ENCODE results near the gene DLGAP1.

Gene DLGAP1

GRCh38 chr18:3741333-3741732 is 713.8 kb downstream of the DLGAP1 start:
- no peak for DNase-seq

- no peak for DNase-seq
Observed at GRCh38 chr18:3728704-3729437, 726.2 kb downstream of the DLGAP1 start.

- DNase-seq: no peak
Observed at GRCh38 chr18:3727274-3727673, 727.8 kb downstream of the DLGAP1 start.

- no peak for DNase-seq
Observed at GRCh38 chr18:3726238-3726951, 728.7 kb downstream of the DLGAP1 start.

GRCh38 chr18:3725115-3725514 is 730.0 kb downstream of the DLGAP1 start:
- DNase-seq: no peak

DNA sequence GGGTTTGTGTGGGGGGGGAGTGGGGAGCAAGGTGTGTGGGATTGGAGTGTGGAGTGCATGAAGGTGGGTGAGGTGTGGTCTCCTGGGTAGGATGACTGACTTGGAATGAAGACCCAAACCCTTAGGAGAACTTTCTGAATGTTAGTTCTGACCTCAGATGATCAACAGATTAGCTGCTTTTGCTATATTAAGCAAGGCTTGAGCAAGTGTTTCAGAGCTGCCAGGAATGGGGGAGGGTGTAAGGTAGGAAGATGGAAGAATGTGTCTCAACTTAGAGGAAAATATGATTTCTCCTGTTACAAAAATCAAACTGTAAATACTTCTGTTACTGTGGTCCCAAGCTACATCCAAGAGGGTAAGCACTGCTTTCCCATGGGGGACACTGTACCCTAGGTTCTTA is 731.6 kb downstream of the DLGAP1 start:
- no peak for DNase-seq

- no peak for DNase-seq
Observed at GRCh38 chr18:3722649-3723433, 732.3 kb downstream of the DLGAP1 start.

DNA sequence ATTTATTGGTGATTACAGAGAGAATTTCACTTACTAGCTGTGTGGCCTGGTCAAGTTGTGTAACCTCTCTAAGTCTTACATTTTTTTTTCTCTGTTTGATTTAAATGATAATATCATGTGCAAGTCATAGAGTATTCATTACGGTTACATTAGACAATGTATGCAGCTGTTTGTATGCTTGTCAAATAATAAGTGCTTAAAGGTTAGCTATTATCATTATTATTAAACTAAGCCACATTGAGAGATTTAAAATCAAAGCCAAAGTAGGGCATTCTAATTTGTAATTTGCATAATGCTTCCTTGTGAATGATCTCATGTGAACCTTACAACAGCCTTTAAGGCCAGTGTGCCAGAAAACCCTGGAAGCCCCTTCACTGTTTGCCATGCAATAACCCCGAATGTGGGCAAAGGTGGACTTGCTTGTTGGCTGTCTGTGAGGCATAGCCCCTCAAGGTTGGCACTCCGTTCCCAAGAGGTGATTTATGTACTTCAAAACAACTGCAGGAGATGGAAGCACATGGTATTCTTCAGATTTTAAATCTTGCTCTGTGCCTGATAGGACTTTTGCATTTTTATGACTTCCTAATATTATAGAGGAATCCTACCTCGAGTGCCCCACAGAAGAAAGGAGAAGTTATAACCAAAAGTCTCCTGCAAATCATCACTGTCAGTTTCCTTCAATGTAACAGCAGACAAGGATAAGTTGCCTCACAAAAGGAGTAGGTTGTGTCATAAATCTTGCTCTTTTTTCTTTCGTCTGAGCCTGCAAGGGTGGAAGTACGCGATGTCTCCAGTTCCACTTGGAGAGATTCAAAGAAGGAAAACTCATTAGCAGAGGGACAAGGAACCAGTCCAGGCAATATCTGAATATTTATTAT is 733.1 kb downstream of the DLGAP1 start:
- DNase-seq: no peak

DNA sequence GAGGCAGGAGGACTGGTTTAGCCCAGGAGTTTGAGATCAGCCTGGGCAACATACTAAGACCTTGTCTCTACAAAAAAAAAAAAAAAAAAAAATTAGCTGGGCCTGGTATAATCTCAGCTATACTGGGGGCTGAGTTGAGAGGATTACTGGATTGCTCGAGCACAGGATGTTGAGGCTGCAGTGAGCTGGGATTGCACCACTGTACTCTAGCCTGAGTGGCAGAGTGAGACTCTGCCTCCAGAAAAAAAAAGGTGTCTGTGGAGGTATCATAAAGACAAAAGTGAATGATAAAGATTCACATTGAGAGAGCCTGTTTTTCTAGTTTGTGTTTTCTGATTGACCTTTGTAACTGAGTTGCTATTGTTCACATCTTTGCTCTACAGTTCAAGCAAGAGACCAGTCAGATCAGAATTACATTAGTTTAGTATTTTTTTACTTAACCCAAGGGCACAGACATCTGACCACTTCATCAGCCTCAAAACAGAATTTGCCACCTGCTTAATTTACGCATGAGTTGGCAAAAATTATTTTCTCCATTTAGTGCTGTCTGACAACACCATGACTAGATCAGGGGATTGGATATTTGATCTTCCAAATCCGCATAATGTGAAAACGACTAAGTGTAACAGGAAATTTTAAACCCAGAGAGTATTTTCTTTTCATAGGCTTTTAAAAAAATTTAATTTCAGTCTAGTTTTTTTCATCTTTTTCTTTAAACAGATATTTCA is 734.1 kb downstream of the DLGAP1 start:
- DNase-seq: no peak

GRCh38 chr18:3720159-3720558 is 734.9 kb downstream of the DLGAP1 start:
- no peak for DNase-seq

DNA sequence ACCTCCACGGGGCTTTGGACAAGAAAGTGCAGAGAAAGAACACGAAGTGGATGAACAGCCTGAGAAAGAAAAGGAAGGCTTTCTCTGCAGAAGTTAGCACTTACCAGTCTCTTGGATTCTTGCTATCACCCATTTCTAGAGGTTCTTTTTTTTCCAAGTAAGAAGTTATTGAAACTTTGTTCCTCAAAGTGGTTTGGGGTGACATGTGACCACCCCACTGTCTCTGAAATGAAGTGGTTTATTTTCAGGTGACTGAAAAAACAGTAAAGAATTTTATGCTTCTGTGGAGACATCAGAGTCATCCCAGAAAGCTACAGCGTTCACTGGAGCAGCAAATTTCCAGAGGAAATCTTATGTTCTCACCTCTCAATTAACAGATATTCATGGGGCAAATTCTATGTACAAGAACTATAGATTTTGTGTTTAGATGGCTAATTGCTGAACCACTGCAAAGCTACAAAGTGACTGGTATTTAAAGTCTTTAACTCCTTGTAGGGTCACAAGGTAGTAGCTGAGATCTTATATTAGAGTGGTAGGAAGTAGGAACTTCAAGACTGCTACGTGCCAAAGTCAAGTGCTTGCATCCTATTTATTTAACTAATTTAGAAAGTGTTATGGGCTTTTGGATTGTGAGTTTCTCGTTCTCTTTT is 737.6 kb downstream of the DLGAP1 start:
- no peak for DNase-seq

GRCh38 chr18:3716116-3716660 is 738.9 kb downstream of the DLGAP1 start:
- DNase-seq: no peak

GRCh38 chr18:3715231-3716080 is 739.7 kb downstream of the DLGAP1 start:
- DNase-seq: no peak

GRCh38 chr18:3713708-3714107 is 741.4 kb downstream of the DLGAP1 start:
- DNase-seq: no peak

GRCh38 chr18:3713166-3713565 is 741.9 kb downstream of the DLGAP1 start:
- no peak for DNase-seq

DNA sequence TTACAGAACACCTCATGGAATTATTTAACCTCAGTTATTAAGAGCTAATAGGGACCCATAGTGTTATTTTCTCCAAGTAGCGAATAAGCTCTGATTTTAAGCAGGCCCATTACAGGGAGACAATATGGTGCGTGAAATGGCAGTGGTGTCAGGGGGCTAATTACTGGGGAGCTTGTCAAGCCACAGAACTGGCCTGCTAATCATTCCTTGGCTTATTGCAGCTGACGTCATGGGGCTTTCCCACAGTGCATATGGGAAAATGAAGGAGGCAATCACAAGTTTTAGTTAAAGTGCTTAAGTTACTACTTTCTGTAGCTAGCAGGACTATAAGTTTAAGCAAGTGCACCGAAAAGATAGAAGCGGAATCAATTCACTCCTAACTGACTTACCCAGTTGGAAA is 742.6 kb downstream of the DLGAP1 start:
- no peak for DNase-seq

DNA sequence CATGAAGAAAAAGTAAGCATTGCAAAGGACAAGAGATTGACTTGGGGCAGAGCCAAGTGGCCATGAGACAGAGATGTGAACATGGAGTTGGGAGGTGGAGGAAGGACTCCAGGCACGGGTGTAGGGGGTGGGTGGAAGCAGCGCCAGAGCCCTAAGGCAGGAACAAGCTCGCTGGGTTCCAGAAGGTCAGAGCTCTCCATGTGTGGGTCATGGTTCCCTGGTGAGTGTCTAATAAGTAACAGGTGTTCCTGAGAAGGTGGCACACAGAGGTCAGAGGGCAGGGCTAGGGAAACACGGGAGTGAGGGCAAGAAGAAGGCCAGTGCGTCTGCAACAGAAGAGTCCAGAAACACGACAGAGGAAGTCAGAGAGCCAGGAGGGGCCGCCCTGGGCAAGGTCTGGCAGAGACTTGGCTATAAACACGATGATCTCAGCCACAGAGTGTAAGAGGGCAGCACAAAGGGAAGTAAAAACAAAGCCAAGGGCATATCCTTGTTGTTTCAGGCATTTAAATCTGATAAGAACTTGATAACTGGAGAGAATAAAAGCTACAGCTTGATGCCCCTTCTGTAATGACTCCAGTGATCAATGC is 744.3 kb downstream of the DLGAP1 start:
- DNase-seq: no peak

GRCh38 chr18:3709205-3709604 is 745.9 kb downstream of the DLGAP1 start:
- no peak for DNase-seq

- no peak for DNase-seq
Observed at GRCh38 chr18:3706279-3707097, 748.6 kb downstream of the DLGAP1 start.

All from activated CD8-positive, alpha-beta memory T cell treated with anti-CD3 and anti-CD28 coated beads, Interleukin-2, amount 50 U/mL, for 4 hours (primary cell).